NCI-H82 treated with DMSO at 0.1 percent for 48 hours (cell line): ENCODE results near the gene C3orf22.
"Not testable (repeated sequence)": the region's sequence is repeated elsewhere in the genome, so short reads cannot be mapped to it uniquely, and the experiment has no call there.

ENCODE experiments used
- DNase-seq: peaks from one replicate; lab custom pipeline; 2025; ENCODE audit not compliant: unreplicated experiment; lab: John Stamatoyannopoulos, UW

Gene C3orf22

DNA sequence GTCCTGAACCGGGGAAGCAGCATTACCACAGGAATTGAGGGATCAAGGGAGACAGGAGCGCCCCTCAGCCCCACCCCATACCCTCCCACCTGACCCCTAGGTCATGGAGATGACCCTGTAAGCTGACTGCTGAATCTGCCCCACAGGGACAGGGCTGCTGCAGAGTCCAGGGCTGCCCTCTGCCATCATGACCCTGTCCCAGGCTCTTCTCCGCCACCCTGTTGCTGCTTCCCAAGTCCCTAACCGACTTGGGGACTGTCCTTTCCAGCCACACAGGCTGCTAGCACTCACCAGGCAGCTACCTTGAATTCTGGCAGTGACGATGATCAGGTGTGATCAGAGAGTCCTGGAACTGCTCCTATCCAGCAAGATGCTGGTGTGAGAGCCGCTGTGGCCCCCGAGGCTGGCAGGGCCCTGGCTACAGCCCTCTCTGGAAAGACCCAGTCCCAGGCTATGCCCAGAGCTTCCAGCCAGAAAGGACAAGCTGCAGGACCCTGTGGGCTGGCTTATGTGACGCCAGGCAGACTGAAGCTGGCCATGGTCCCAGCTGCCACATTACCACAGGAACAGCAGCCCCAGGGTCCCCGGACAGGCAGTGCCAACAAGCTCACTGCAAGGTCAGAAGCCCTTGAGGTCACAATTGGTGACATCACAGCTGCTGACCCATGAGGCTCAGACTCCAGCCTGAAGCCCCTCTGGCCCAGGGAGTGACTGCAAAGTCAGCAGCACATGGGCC lies at the start of gene C3orf22:
C3orf22 (minus strand) TSS at position 597 of the 736 bp plus-strand sequence. CDS start 5,542 bp downstream, outside the sequence.
- DNase-seq: no peak

- no peak for DNase-seq
These were observed 48.6 kb upstream of the C3orf22 start for GRCh38 chr3:126607214-126607908.

GRCh38 chr3:126606001-126606400 lies 47.3 kb upstream of the C3orf22 start:
- DNase-seq: no peak

DNA sequence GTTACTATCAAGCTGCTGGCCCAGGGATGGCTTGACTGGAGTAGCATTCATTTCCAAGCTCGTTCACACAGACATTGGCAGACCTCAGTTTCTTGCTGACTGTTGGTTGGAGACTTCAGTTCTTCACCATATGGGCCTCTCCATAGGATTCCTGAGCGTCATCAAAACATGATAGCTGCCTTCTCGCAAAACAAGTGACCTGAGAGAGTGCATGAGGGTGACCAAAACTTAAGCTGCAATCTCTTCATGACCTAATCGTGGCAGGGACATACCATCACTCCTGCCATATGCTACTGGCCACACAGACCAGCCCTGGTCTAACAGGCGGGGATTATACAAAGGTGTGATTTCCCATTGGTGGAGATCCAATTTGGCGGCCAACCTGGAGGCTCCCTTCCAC lies 46.0 kb upstream of the C3orf22 start:
- DNase-seq: no peak

GRCh38 chr3:126599101-126599500 lies 40.4 kb upstream of the C3orf22 start:
- no peak for DNase-seq

DNA sequence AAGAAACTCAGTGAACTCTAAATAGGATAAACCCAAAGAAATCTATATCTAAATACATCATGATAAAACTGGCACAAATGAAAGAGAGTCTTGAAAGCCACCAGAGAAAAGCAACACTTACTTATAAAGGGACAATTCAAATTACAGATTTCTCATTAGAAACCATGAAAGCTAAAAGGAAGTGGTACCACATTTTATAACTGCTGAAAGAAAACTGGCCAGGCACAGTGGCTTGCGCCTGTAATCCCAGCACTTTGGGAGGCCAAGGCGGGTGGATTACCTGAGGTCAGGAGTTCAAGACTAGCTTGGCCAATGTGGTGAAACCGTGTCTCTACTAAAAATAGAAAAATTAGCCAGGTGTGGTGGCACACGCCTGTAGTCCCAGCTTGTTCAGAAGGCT lies 36.7 kb upstream of the C3orf22 start:
- not testable (repeated sequence) for DNase-seq

DNA sequence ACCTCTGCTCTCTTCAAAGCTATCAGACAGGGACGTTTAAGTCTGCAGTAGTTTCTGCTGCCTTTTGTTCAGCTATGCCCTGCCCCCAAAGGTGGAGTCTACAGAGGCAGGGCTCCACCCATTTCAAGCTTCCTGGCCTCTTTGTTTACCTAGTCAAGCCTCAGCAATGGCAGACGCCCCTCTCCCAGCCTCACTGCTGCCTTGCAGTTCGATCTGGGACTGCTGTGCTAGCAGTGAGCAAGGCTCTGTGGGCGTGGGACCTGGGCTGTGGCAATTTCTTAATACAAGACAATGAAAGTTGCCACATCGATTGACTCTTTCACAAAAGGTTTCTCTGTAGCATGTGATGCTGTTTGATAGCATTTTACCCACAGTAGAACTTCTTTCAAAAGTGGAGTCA lies 32.8 kb upstream of the C3orf22 start:
- DNase-seq: not testable (repeated sequence)

DNA sequence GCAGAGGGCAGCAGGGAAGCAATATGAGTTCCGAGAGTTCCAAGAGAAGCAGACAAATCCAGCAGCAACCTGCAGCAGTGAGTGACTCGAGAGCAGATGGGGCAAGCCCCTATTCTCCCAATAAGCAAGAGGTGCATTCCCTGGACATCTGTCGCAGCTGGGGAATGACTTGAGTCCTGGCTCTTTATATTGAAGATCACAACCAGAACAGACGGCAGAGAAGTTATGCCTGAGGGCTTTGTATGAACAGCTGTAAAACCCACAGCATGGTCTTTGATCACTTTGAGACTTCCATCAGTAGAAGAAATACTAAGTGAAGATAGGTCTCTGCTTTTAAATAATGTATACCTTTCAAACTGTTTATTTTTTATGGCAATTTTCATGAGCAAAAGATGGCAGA lies 23.6 kb upstream of the C3orf22 start:
- no peak for DNase-seq

- no peak for DNase-seq
These were observed 22.8 kb upstream of the C3orf22 start for GRCh38 chr3:126581569-126581968.

DNA sequence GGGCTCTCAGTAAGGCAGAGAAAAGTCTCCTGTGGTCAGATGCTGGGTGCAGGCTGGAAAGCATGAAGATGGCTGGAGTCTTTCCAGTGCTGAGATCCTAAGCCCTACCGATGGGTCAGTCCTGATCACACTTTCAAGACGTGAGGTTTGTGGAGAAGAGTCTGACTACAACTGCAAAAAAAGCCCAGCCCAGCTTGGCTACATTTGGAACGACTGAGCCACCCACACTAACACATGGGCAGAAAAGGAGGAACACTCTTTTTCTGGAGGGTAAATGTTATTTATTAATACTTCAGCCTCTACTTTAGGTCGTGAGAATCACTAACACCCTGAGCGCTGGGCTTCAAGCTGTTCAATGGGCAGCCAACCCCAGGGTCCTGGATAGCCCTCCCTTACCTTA lies 22.0 kb upstream of the C3orf22 start:
- no peak for DNase-seq

- no peak for DNase-seq
These were observed 20.0 kb upstream of the C3orf22 start for GRCh38 chr3:126578702-126579101.

- no peak for DNase-seq
These were observed 18.5 kb upstream of the C3orf22 start for GRCh38 chr3:126577261-126577660.

DNA sequence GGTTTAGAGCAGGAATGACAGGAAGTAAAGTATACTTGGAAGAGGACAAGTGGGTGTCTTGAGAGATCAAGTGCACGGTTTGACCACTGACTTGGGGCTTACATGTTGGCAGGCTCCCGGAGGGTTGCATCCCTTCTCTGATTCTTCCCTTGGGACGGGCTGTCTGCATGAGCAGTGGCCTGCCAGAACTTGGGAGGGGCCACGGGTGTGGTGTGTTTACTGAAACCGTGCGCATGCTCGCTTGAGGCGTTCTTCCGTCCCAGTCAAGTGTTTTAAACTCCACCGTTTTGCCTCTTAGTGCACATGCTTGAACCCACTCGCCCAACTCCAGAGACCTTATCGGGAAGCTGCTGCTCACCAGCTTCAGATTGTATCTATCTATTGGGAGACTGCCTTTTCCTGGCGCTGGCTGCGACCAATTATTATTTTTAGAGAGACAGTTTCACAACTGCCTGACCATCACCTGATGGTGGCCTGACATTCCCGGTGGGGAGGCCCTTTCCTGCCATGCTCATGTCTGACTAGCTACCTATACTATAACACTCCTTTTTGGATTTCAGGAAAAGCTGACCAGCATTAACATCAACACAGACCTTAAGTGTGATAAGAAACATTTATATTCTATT lies 14.9 kb upstream of the C3orf22 start:
- DNase-seq: no peak

DNA sequence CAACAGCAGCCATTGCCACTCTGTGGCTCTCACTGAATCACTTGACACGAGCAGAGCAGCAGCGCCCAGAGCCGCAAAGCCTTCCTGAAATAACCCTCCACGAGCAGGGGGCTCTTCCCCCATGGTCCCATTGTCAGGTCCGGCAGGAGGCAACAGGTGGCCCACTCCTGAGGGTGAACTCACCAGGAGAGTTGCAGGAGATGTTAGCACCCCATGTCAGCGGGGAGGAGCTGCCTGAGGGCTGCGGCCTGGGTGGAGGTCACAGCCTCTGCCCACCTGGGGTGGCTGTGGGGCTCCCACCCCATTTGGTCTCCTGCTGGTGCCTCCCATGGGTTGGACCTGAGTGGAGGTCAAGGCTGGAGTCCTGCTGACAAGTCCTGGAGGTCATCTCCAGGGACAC lies 12.3 kb upstream of the C3orf22 start:
- no peak for DNase-seq

DNA sequence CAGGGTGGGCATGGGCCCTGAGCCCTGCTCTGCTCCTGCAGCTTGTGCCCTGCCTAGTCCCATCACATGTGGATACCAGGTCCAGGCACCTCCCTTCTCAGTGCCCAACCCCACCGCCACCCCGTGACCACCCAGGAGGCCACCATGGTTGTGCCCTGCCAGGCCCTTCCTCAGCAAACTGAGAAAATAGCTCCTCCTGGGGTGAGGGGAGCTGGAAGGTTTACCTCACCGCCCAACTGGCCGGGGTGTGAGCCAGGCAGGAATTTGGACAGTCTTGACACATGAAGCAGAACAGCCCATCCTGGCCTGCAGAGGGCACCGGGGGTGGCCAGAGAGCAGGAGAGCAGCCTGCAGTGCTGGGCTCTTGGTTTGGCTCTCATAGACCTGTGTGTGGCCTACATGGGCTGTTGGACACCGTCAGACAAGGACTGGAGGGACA lies 11.4 kb upstream of the C3orf22 start:
- no peak for DNase-seq

- DNase-seq: no peak
These were observed 10.8 kb upstream of the C3orf22 start for GRCh38 chr3:126569390-126569975.

DNA sequence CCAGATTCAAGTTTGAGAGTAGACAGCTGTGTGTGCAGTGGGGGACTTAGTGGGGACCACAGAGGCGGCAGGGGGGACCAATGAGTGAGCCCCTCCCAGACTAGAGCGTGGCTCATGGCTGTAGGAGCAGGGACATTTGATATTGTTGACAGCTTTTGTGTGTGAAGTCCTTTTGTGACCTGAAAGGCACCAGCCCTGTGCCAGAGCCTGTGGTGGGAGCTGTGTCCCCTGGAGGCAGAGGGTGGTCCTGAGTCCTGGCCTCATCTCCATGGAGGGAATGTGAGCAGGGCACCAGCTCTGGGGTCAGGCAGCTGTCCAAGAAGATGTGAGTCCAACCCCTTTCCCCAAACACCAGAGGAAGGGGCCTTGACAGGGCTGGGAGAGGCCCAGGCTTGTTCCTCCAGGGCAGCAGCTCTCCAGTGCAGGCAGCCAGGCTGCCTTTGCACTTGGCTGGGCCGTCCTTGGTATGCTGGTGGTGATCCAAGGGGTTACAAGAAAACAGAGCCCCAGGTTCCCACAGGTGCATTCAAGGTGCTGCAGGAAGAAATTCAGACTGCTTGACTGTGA lies 10.1 kb upstream of the C3orf22 start:
- no peak for DNase-seq

GRCh38 chr3:126567696-126568438 lies 9.1 kb upstream of the C3orf22 start:
- DNase-seq: no peak

DNA sequence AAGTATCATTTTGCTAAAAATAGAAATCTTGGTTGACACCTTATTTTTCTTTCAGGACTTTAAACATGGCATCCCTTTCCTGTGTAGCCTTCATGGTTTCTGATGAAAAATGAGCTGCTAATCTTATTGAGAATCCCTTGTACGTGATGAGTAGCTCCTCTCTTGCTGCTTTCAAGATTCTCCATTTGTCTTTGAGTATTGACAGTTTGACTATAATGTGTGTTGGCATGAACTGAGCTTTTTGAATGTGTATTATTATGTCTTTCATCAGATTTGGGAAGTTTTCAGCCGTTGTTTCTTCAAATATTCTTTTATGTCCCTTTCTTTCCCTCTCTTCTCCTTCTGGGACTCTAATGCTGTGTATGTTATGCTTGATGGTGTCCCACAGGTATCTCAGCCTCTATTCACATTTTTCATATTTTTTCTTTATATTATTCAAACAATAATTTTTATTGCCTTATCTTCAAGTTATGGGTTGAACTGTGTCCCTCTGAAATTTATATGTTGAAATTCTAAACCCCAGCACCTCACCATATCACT lies 4.1 kb upstream of the C3orf22 start:
- DNase-seq: no peak

DNA sequence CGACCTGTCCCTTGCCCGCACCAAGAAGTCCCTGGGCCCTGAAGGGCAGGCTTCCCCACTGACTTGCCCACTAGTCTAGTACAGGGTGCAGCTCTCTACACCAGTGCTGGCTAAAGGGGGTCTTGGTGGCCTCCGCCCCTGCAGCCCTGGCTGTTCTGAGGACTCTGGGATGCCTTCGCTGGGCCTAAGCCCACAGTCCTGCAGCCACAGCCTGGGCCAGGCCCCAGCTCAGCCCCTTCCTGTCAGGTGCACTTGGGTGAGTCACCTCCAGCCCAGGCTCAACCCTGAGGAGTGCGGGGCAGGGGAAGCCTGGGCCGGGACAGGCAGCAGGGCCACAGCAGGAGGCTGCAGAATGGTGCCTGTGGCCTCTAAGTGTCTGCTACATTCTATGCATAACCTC lies 971 bp downstream of the C3orf22 start:
- DNase-seq: no peak

DNA sequence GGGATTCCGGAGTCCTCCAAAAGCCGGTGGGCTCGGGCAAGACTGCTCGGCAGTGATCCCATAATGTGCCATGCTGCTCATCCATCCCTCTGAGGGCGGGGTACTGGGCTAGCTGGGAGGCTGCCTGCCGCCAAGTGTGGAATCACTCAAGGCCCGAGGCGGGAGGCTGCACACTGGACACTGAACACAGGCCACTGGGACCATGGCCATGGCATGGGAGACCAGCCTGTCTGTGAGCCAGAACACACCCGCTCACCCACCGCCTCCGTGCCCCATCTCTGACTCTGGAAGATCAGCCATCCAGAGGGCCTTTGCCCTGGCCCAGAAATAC lies 1.4 kb downstream of the C3orf22 start:
- DNase-seq: no peak
